HepG2 (cell line): ENCODE results near the gene PRKCSH. TPM values are rescaled to one million over a fixed set of nuclear protein-coding genes. Genes with fewer than 3 reads are reported as not detected.

Source experiments
- ELF4 ChIP-seq: sonication (generic); formaldehyde crosslinking; IDR thresholded peaks from 2 replicates; pipeline ENCODE4 v1.5.0; 2020; ENCODE audit warnings: missing genetic modification reagents, mild to moderate bottlenecking, moderate library complexity, borderline replicate concordance
- FOXP1 ChIP-seq, 2 experiments: fragments of 450-650 bp in 1 of 2; IDR thresholded peaks; 2 replicates each; pipeline ENCODE4 v1.6.1; 2017 to 2018; ENCODE audit warnings: antibody characterized with exemption in 1 of 2
- GATAD1 ChIP-seq: IDR thresholded peaks from 2 replicates; pipeline ENCODE4 v1.6.1; 2016; ENCODE audit warnings: missing genetic modification reagents, missing compliant biosample characterization
- HDAC2 ChIP-seq: sonication (generic); formaldehyde crosslinking; IDR thresholded peaks from 2 replicates; pipeline ENCODE4 v1.4.0; 2020; ENCODE audit warnings: missing genetic modification reagents
- KIAA2018 ChIP-seq: sonication (generic); formaldehyde crosslinking; IDR thresholded peaks from 2 replicates; pipeline ENCODE4 v1.5.0; 2020; ENCODE audit warnings: mild to moderate bottlenecking, missing genetic modification reagents, borderline replicate concordance
- MATR3 ChIP-seq: sonication (generic); formaldehyde crosslinking; IDR thresholded peaks from 2 replicates; pipeline ENCODE4 v1.4.0; 2020; ENCODE audit warnings: missing genetic modification reagents
- NKX3-1 ChIP-seq: sonication (generic); formaldehyde crosslinking; IDR thresholded peaks from 2 replicates; pipeline ENCODE4 v1.5.0; 2020; ENCODE audit warnings: missing genetic modification reagents
- PCBP2 ChIP-seq: fragments of 200-400 bp; formaldehyde crosslinking; optimal IDR thresholded peaks from 2 replicates; pipeline ENCODE3; 2018; ENCODE audit warnings: low read length, low read depth; ENCODE audit not compliant: poor library complexity, severe bottlenecking
- PHF8 ChIP-seq: sonication (generic); formaldehyde crosslinking; IDR thresholded peaks from 2 replicates; pipeline ENCODE4 v1.5.0; 2020; ENCODE audit warnings: missing genetic modification reagents
- RBFOX2 ChIP-seq: fragments of 200-400 bp; formaldehyde crosslinking; IDR thresholded peaks from 2 replicates; pipeline ENCODE4 v1.6.1; 2017; ENCODE audit warnings: low read depth, mild to moderate bottlenecking, low read length
- SKIL ChIP-seq: sonication (generic); formaldehyde crosslinking; IDR thresholded peaks from 2 replicates; pipeline ENCODE4 v1.8.0; 2022; ENCODE audit warnings: missing genetic modification reagents, mild to moderate bottlenecking, moderate library complexity, borderline replicate concordance
- ZNF30 ChIP-seq: sonication (generic); formaldehyde crosslinking; IDR thresholded peaks from 2 replicates; pipeline ENCODE4 v1.5.0; 2020; ENCODE audit warnings: mild to moderate bottlenecking, missing genetic modification reagents
- ZNF430 ChIP-seq: sonication (generic); formaldehyde crosslinking; IDR thresholded peaks from 2 replicates; pipeline ENCODE4 v1.9.0; 2021; ENCODE audit warnings: mild to moderate bottlenecking, missing genetic modification reagents
- ZNF496 ChIP-seq: sonication (generic); formaldehyde crosslinking; IDR thresholded peaks from 2 replicates; pipeline ENCODE4 v1.8.1; 2023; ENCODE audit warnings: mild to moderate bottlenecking, moderate library complexity, missing genetic modification reagents; ENCODE audit not compliant: insufficient replicate concordance
- ZNF7 ChIP-seq: IDR thresholded peaks from 2 replicates; pipeline ENCODE4 v1.6.1; 2016; ENCODE audit warnings: missing biosample characterization, missing genetic modification reagents
- polyA plus RNA-seq, 8 experiments: library from polyadenylated mRNA; depleted of rRNA in 3 of 8; stranded (reverse) in 7 of 8; unstranded in 1 of 8; fragments of >200 nt; fragmentation: Illumina TruSeq in 4 of 8; extraction: Trizol in 4 of 8; gene quantifications; 2 replicates each; pipeline versions ENCODE4 v1.2.1 to v1.2.3, GENCODE V29; 2011 to 2016; ENCODE audit warnings: low read depth in 4 of 8, missing spikeins in 1 of 8, mixed read lengths in 1 of 8; ENCODE audit not compliant: insufficient read depth in 1 of 8
- total RNA-seq, 5 experiments: library from RNA; depleted of rRNA; stranded (reverse); fragments of >200 nt; fragmentation: Illumina TruSeq; extraction: Trizol; gene quantifications; 2 replicates each; pipeline ENCODE4 v1.2.3, GENCODE V29; 2016; ENCODE audit warnings: low read depth in 1 of 5

PRKCSH gene
- total and polyA plus RNA-seq, 2 of the 13 experiments (the other 11 are each of a cell fraction or from before 2014, with no cell fraction given), result 85.1 to 125 TPM

GRCh38 chr19:11418549-11419506 lies 16.6 kb upstream of the PRKCSH start, which contains the start of gene RGL3 (continued):
- no peak for TF ChIP-seq MATR3 (CRISPR knock-in tag)
- TF ChIP-seq ZNF30 (CRISPR knock-in tag), result no peak
- no peak for TF ChIP-seq ZNF496 (CRISPR knock-in tag)
- no peak for TF ChIP-seq ZNF7 (CRISPR knock-in tag)
- no peak for TF ChIP-seq KIAA2018 (CRISPR knock-in tag)
- no peak for TF ChIP-seq HDAC2 (CRISPR knock-in tag)
- TF ChIP-seq SKIL (CRISPR knock-in tag), result no peak
- TF ChIP-seq NKX3-1, result no peak
- TF ChIP-seq RBFOX2, result peak; percentile 42; the same call in 1 of the 2 replicates
- TF ChIP-seq PCBP2, result no peak
- TF ChIP-seq ZNF430 (CRISPR knock-in tag), result 0 out of 2 replicates have a peak, but pooled peaks have one; percentile 42
- TF ChIP-seq ELF4 (CRISPR knock-in tag), result no peak
- no peak for TF ChIP-seq FOXP1 (IDR thresholded peaks at IDR 0.05)
- no peak for TF ChIP-seq FOXP1 (CRISPR knock-in tag; IDR thresholded peaks at IDR 0.05)
- TF ChIP-seq GATAD1 (CRISPR knock-in tag), result 0 out of 2 replicates have a peak, but pooled peaks have one; percentile 23
- peak; percentile 38 for TF ChIP-seq PHF8
